H1 (cell line): ENCODE results near the gene LTA4H. TPM values are rescaled to one million over a fixed set of nuclear protein-coding genes. Genes with fewer than 3 reads are reported as not detected.

ENCODE experiments used
- CHD7 ChIP-seq: fragments of 300-600 bp; sonication (generic); IDR thresholded peaks from 2 replicates; pipeline ENCODE4 v1.7.1; 2012; ENCODE audit warnings: low read length, moderate library complexity, mild to moderate bottlenecking, inconsistent platforms; ENCODE audit not compliant: insufficient replicate concordance
- CTCF ChIP-seq, 3 experiments: IDR thresholded peaks; 1 replicate in 2 of 3; 2 replicates in 1 of 3; pipeline versions ENCODE4 v1.5.1 to v1.6.1; 2011; ENCODE audit warnings: low read length in 3 of 3, mild to moderate bottlenecking in 3 of 3, inconsistent platforms in 2 of 3, low read depth in 1 of 3, moderate library complexity in 1 of 3; ENCODE audit not compliant: insufficient read depth in 1 of 3; ENCODE audit errors: control extremely low read depth in 1 of 3
- JUND ChIP-seq: IDR thresholded peaks from 2 replicates; pipeline ENCODE4 v1.6.1; 2011; ENCODE audit warnings: mild to moderate bottlenecking, improper control_type of control experiment, low read length
- RNF2 ChIP-seq: fragments of 200-900, 300-1000 bp; sonication (generic); IDR thresholded peaks from 2 replicates; pipeline ENCODE4 v1.7.1; 2016; ENCODE audit warnings: borderline replicate concordance, low read depth, mild to moderate bottlenecking, antibody characterized with exemption, low read length; ENCODE audit not compliant: poor library complexity, severe bottlenecking; ENCODE audit errors: missing control alignments
- SP1 ChIP-seq: IDR thresholded peaks from 2 replicates; pipeline ENCODE4 v1.6.1; 2011; ENCODE audit warnings: low read depth, low read length
- SUZ12 ChIP-seq: fragments of 200-600 bp; sonication (generic); IDR thresholded peaks from 2 replicates; pipeline ENCODE4 v1.6.1; 2012; ENCODE audit warnings: mild to moderate bottlenecking, inconsistent platforms, low read length, moderate library complexity, mixed read lengths
- polyA plus RNA-seq, 7 experiments: library from polyadenylated mRNA; depleted of rRNA in 3 of 7; stranded (reverse) in 5 of 7; unstranded in 2 of 7; fragments of >200 nt in 5 of 7; fragments of 200-250 nt in 2 of 7; gene quantifications; 1 replicate in 5 of 7; 2 replicates in 1 of 7; 4 replicates in 1 of 7; pipeline versions ENCODE4 v1.2.1 to v1.2.3, GENCODE V29; 2011 to 2013; ENCODE audit warnings: missing spikeins in 2 of 7, mixed read lengths in 2 of 7
- total RNA-seq: library from RNA; stranded (reverse); fragmentation: NEBNext Ultra II Directional; extraction: Animal tissue kit (Norgen Biotek cat#: 25700); gene quantifications from 2 replicates; pipeline ENCODE4 v1.2.1, GENCODE V29; 2021

LTA4H gene
- total and polyA plus RNA-seq, 2 of the 8 experiments (the other 6 are each of a cell fraction or from before 2014, with no cell fraction given), result 106 to 167 TPM

DNA sequence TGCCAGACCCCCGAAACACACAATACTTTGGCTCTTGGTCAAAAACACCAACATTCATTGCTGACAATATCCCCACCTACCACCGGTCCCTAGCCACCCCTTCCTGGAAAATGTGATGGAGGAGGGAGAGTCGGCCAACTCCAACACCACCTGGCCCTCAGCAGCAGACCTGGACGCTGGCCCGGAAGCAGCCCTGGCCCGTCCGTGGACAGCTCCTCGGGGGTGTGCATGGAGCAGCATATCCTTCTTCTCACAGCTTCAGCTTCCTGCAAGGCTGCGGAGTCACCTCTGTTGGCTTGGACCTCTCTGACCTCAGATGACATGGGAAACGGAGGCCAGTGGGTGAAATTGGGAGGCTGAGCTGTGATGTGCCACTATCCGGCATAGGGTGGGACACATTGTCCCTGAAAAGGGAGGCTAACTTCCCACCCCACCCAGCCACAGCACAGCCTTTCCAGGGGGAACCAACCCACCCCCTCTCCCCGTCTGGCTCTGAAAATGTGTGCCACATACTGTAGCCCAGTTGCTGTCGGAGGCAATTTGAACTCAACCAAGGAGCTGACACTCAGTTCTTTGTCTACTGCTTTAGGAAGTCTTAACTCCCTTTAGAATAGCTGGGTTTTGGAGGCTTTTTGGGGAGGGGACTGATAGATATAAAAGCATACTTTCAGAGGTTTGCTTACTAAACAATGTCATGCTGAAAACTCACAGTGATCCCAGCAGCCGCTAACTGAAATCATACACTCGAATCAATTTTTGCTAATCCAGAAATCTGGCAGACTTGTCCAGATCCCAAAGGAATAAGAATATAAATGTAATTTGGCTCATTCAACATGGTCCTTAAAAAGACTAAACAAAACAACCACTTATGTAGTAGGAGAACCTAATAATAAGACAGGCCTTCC, 43.1 kb upstream of the LTA4H start (continued):
- TF ChIP-seq CHD7 (no peak), RNF2 (no peak), CTCF (IDR thresholded peaks at IDR 0.05; ENCODE audit: control extremely low read depth in 1 of 3, insufficient read depth in 1 of 3, low read depth in 1 of 3, low read length in 3 of 3) (no peak), SP1 (no peak), JUND (no peak), SUZ12 (no peak)
